Skeletal muscle satellite cell (primary cell): ENCODE measurements around the gene ABTB2.

Experiments used
- H3K27me3 ChIP-seq: 2 replicates; pipeline ENCODE4 v1.7.0; 2013; ENCODE audit warnings: low read length; ENCODE audit not compliant: control insufficient read depth, insufficient read depth
- H3K36me3 ChIP-seq: 2 replicates; pipeline ENCODE4 v1.7.0; 2013; ENCODE audit warnings: mild to moderate bottlenecking, control low read depth, low read length; ENCODE audit not compliant: insufficient read depth
- H3K4me1 ChIP-seq: 2 replicates; pipeline ENCODE4 v1.7.0; 2013; ENCODE audit warnings: low read length; ENCODE audit not compliant: control insufficient read depth, insufficient read depth
- H3K4me2 ChIP-seq: 2 replicates; pipeline ENCODE4 v1.7.0; 2013; ENCODE audit warnings: mild to moderate bottlenecking, low read length
- H3K4me3 ChIP-seq: 2 replicates; pipeline ENCODE4 v1.7.0; 2013; ENCODE audit warnings: low read length
- H3K9ac ChIP-seq: 2 replicates; pipeline ENCODE4 v1.7.0; 2013; ENCODE audit warnings: mild to moderate bottlenecking, low read depth, low read length, moderate library complexity
- H3K9me3 ChIP-seq: replicated peaks from 2 replicates; pipeline ENCODE4 v1.7.0; 2013; ENCODE audit warnings: mild to moderate bottlenecking, control low read depth, low read length

Gene ABTB2

DNA sequence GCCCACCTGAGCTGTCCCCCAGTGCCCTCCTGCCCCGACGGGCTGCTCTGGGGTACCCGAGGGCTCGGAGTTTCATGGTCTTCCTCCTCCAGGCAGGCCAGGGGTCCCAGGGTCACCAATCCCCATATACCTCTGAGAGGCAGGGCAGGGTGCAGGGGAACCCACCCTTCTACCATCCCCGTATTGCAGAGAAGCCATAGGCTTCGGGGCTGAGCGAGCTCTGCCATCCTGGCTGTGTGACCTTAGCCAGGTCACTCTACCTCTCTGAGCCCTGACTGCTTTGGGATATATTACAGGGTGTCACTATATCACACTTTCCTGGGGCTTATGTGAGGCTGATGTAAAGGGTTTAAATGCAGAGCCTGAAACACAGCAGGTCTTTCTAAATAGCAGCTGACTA is 195.0 kb downstream of the ABTB2 start:
- no peak overlapping the region for H3K9ac ChIP-seq
- H3K4me3 ChIP-seq = no peak overlapping the region
- no peaks in the 10 kb centered on the region for H3K9me3 ChIP-seq
- H3K27me3 ChIP-seq = no peaks in the 10 kb centered on the region
- H3K4me1 ChIP-seq = no peaks in the 10 kb centered on the region
- H3K36me3 ChIP-seq = peaks cover 8% of the 10 kb centered on the region
- no peak overlapping the region for H3K4me2 ChIP-seq

DNA sequence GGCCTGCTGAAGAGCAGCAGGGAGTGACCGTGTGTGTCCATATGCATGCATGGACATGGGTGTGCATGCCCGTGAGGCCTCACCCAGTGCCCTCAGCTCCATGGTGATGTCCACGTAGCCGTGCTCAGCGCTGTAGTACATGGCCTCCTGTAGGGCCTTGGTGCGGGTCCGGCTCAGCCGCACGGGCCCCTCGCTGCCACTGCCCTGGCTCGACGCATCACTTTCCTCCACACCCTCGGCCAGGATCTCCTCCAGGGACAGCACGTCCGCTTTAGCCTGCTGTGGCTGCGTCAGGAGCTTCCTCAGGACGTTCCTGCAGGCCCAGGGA is 195.4 kb downstream of the ABTB2 start:
- Histone ChIP-seq H3K4me1 (no peaks in the 10 kb centered on the region), H3K9me3 (no peaks in the 10 kb centered on the region), H3K27me3 (no peaks in the 10 kb centered on the region), H3K4me3 (no peak overlapping the region), H3K4me2 (no peak overlapping the region), H3K36me3 (peaks cover 8% of the 10 kb centered on the region), H3K9ac (no peak overlapping the region)

DNA sequence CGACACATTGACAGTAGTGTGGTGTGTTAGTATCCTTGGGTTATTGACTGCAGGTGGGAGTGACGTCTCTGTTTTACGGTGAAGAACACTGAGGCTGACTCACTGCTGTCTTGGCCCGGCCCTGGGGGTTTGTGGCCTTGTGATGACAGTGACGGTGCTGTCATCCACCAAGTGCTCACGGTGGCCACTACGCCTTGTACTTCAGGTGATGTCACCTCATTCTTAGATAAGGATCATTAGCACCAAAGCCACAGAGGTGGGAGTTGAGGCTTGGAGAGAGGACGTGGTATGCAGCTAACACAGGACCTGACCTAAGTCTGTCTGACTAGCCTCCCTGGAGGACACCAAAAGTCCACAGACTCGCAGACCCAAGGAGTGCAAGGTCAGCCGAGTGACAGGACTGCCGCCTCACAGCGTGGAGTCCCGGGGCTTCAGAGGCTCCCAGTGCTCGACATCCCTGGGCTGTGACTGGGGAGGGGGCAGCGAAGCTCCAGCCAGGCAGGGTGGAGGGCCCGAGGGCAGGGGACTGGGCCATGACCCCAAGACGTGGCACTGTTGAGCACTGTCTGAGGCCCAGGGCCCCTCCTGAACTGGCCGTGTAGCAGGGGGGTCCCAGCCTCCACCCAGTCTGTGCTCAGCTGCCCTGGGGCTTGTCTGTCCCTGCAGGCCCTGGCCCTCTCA is 195.9 kb downstream of the ABTB2 start:
- Histone ChIP-seq H3K4me1 (no peaks in the 10 kb centered on the region), H3K4me3 (no peak overlapping the region), H3K36me3 (peaks cover 8% of the 10 kb centered on the region), H3K9me3 (no peaks in the 10 kb centered on the region), H3K27me3 (no peaks in the 10 kb centered on the region), H3K4me2 (no peak overlapping the region), H3K9ac (no peak overlapping the region)

DNA sequence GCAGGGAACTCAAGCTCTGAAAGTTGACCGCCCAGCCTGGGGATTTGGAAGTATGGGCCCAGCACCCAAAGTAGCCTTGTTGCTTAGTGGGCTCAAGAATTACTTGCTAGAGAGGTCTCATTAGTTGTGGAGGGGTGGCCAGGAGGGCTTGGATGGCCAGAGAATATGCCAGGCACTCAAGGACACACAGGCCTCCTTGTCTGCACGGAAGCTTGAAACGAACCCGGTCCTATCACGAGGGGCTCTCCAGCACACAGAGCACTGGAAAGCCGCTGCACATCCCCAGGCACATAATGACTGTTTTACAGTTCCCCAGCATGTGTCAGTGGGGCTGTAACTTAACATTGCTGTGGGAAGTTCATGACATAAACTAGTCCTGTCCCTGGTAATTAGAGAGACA is 196.4 kb downstream of the ABTB2 start:
- no peaks in the 10 kb centered on the region for H3K27me3 ChIP-seq
- H3K4me1 ChIP-seq = no peaks in the 10 kb centered on the region
- no peaks in the 10 kb centered on the region for H3K9me3 ChIP-seq
- H3K36me3 ChIP-seq = peaks cover 8% of the 10 kb centered on the region
- no peak overlapping the region for H3K4me2 ChIP-seq
- H3K4me3 ChIP-seq = no peak overlapping the region
- no peak overlapping the region for H3K9ac ChIP-seq

DNA sequence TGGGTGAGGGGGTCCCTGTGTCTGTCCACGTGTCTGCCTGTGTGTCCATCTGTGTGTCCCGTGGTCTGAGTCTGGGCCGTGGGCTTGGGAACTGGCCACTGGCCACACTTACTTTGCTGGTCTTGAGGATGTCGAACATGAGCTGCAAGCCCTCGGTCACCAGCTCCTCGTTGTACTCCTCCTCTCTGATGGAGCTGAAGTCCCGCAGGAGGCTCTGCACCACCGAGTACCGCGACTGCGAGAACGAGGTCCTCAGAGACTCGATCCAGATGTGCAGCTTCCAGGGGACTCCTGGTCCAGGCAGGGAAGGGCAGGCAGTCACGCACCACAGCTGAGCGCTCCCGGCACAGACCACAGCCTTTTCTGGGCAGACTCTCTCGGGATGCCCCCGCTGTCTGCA is 197.0 kb downstream of the ABTB2 start:
- Histone ChIP-seq H3K4me1 (no peaks in the 10 kb centered on the region), H3K4me2 (no peak overlapping the region), H3K4me3 (no peak overlapping the region), H3K9me3 (no peaks in the 10 kb centered on the region), H3K9ac (no peak overlapping the region), H3K27me3 (no peaks in the 10 kb centered on the region), H3K36me3 (peaks cover 8% of the 10 kb centered on the region)

DNA sequence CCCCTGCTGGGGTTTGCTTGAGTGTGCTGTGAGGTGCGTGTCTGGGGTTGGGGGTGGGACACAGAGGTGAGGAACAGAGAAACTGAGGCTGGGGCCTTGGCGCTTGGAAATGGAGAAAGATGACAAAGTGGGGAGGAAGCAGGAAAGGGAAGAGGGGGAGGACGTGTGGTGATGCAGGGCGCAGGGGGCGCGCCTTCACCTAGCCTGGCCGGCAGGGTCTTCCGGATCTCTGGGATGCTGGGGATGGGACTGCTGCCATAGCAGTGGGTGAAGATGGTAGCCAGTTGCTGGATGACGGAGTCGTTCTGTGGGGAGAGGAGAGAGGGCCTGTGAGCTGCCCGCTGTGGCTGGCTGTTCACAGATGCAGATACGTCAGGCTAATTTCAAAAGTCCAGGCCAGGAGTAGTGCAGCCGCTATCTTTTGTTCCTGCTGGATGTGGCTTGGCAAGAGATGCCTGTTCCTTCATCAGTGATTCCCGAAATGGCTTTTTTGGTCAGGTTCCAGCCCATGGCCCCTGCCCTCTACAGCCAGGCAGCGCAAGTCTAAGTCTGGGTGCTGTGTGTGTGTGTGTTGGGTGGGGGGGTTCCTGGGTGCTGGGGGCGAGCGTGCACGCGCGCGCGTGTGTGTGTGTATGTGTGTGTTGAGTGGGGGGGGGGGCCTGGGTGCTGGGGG is 197.6 kb downstream of the ABTB2 start:
- no peak overlapping the region for H3K4me3 ChIP-seq
- no peaks in the 10 kb centered on the region for H3K27me3 ChIP-seq
- H3K4me2 ChIP-seq = no peak overlapping the region
- no peaks in the 10 kb centered on the region for H3K9me3 ChIP-seq
- no peaks in the 10 kb centered on the region for H3K4me1 ChIP-seq
- H3K9ac ChIP-seq = no peak overlapping the region
- peaks cover 10% of the 10 kb centered on the region for H3K36me3 ChIP-seq

DNA sequence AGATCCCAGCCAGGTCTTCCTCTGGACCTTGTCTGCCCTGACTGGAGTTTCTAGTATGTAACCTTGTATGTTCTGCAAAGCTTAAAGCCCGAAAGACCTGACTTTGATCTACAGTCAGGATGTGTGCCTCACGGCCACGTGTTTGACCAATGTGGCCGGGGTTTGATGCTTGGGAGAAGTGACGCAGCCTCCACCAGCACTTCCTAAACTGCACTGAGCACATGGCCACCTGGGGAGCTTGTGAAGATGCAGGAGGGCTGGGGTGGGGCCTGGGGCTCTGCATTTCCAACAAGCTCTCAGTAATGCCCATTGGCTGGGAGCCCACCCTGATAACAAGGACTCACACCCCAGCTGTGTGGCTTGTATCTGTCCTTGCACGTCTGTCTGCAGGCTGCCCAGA is 199.1 kb downstream of the ABTB2 start:
- Histone ChIP-seq H3K36me3 (peaks cover 24% of the 10 kb centered on the region), H3K4me1 (no peaks in the 10 kb centered on the region), H3K4me3 (no peak overlapping the region), H3K4me2 (no peak overlapping the region), H3K9ac (no peak overlapping the region), H3K9me3 (no peaks in the 10 kb centered on the region), H3K27me3 (no peaks in the 10 kb centered on the region)

DNA sequence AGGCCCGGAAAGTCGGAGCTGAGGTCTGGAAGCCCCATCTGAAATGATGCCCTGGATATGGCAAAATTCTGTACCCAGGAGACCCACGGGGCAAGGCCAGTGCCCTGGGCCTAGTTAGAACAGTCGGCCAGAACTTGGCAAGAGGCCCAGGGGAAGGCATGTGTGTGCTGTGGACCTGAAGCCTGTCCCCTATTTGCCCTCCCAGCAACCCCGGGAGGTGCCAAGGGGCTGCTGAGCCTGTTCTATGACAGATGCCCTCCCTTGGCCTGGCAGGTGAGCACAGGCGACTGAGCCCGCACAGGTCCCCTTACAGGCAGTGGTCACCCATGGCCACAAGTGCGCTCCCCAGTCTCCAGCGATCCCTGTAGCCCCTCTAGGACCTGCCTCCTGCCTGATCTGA is 200.6 kb downstream of the ABTB2 start:
- H3K4me1 ChIP-seq = no peaks in the 10 kb centered on the region
- H3K4me3 ChIP-seq = no peak overlapping the region
- H3K9ac ChIP-seq = no peak overlapping the region
- H3K9me3 ChIP-seq = no peaks in the 10 kb centered on the region
- H3K27me3 ChIP-seq = no peaks in the 10 kb centered on the region
- H3K4me2 ChIP-seq = no peak overlapping the region
- peaks cover 29% of the 10 kb centered on the region for H3K36me3 ChIP-seq

DNA sequence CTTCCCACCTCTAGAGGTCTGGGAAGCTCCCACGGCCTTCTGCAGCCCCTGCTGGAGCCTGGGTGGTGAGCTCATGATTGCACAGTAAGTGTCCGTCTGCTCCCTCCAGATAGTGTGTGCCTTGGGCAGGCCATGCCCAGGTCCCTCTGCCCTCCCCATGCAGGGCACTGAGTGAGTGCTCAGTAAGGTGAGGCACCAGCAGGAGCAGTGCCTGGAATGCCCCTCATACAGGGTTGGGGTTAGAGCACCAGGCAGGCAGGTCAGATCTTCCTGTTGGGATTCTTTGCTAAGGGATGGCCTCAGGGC is 202.1 kb downstream of the ABTB2 start:
- Histone ChIP-seq H3K4me1 (no peaks in the 10 kb centered on the region), H3K4me3 (no peak overlapping the region), H3K36me3 (peaks cover 36% of the 10 kb centered on the region), H3K9ac (no peak overlapping the region), H3K4me2 (no peak overlapping the region), H3K9me3 (no peaks in the 10 kb centered on the region), H3K27me3 (no peaks in the 10 kb centered on the region)

DNA sequence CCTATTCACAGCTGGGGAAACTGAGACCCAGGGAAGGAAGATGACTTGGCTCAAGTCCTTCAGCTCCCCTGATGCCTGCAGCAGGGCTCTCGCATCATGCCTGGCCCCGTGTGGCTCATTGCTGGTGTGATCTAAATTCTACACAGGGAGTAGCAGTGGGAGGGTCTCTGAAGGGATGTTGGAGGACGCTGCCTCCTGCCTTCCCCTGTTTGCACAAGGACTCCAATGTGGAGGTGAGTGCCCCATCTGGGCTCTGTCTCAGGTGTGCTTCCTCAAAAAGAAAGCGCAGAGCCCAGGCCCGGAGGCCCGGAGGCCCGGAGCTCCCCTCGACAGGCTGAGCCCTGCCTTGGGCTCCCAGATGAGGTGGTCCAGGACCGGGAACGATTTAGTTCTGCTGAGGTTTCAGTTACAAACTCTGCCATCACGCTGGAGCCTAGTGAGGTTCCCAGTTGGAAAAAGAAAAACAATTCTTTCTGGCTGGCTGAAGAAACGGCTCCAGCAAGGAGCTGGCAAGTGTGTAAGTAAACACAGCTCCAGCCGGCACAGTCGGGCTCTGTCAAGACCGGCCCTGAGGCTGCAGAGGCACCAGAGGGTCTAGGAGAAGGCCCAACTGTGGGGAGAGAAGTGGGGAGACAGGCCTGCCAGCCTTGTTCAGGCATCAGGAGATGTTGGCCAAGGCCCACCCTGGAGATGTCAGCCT is 202.6 kb downstream of the ABTB2 start:
- no peak overlapping the region for H3K4me2 ChIP-seq
- H3K4me3 ChIP-seq = no peak overlapping the region
- H3K27me3 ChIP-seq = no peaks in the 10 kb centered on the region
- H3K9me3 ChIP-seq = no peaks in the 10 kb centered on the region
- H3K4me1 ChIP-seq = no peaks in the 10 kb centered on the region
- H3K9ac ChIP-seq = no peak overlapping the region
- H3K36me3 ChIP-seq = peaks cover 40% of the 10 kb centered on the region

DNA sequence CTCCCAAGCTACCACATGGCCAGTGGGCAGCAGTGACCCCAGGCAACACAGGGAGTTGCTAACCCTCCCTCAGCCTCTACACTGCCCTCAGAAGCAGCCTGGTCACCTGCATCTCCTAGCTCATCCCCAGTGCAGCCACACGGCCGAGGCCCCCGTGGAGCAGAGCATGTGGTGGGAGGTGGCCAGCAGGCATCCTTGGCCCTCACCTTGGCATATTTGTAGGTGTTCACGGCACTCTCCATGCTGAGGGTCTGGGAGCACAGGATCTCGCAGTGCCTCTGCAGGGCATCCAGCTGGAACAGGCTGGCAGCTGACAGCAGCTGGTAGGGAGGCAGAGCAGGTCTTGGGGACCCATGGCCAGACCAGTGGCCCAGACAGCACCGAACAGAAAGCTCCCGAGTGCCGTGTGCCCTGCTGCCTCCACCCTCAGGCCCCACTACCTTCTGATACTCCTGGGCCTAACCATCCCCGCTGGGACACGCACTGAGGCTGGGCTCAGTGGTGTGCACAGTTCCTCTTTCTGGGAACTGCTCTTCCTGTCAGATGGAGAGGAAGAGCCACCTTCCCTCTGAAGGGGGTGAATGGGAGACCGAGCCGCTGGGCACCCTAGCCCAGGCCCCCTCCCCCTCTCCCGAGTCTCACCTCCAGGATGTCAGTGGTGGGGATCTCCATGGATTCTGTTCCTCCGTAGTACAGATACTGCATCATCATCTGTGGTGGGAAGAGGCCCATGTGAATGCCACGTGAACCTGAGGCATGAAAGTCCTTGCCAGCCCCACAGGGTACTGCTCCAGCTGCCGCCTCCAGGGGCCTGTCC is 203.5 kb downstream of the ABTB2 start:
- Histone ChIP-seq H3K9ac (no peak overlapping the region), H3K4me2 (no peak overlapping the region), H3K4me1 (no peaks in the 10 kb centered on the region), H3K4me3 (no peak overlapping the region), H3K36me3 (peaks cover 43% of the 10 kb centered on the region), H3K27me3 (no peaks in the 10 kb centered on the region), H3K9me3 (no peaks in the 10 kb centered on the region)
